Tibial nerve (tissue), 4 donors: Measurements from ENCODE around the gene SDCCAG8. TPM values are rescaled to one million over a fixed set of nuclear protein-coding genes. Genes with fewer than 3 reads are reported as not detected.

Source experiments
- DNase-seq, 2 donors: peaks; one replicate each; pipeline ENCODE4 v3.0.0-alpha.2; 2019; ENCODE audit warnings: low spot score in 2 of 2
- H3K27ac ChIP-seq, 4 donors: fragments of 200-600 bp; sonication (generic) in 3 of 4; one replicate each; pipeline ENCODE4 v1.5.1; 2017 to 2019; ENCODE audit warnings: mild to moderate bottlenecking in 1 of 4
- H3K27me3 ChIP-seq, 2 donors: fragments of 200-600 bp; sonication (generic) in 1 of 2; one replicate each; pipeline versions ENCODE4 v1.5.1 to v1.6.0; 2017 to 2019
- H3K36me3 ChIP-seq, 3 donors: fragments of 200-600 bp; sonication (generic); one replicate each; pipeline ENCODE4 v1.5.1; 2018 to 2019
- H3K4me1 ChIP-seq, 4 donors: fragments of 200-600 bp; sonication (generic) in 3 of 4; one replicate each; pipeline ENCODE4 v1.5.1; 2017 to 2019
- H3K4me3 ChIP-seq, 4 donors: fragments of 200-600 bp; sonication (generic) in 3 of 4; one replicate each; pipeline ENCODE4 v1.5.1; 2017 to 2019; ENCODE audit warnings: mild to moderate bottlenecking in 1 of 4, moderate library complexity in 1 of 4
- H3K9me3 ChIP-seq, 4 donors: fragments of 200-600 bp; sonication (generic) in 3 of 4; one replicate each; pipeline ENCODE4 v1.5.1; 2017 to 2019
- EP300 ChIP-seq, 2 donors: sonication (generic); formaldehyde crosslinking; IDR thresholded peaks; one replicate each; pipeline ENCODE4 v1.6.1; 2017; ENCODE audit warnings: antibody characterized with exemption in 2 of 2, mild to moderate bottlenecking in 1 of 2
- POLR2A ChIP-seq, 2 donors: fragments of 450-650 bp; IDR thresholded peaks; one replicate each; pipeline ENCODE4 v1.6.1; 2017; ENCODE audit warnings: antibody characterized with exemption in 2 of 2, mild to moderate bottlenecking in 2 of 2, moderate library complexity in 2 of 2
- WGBS, 2 donors: methylation state at CpG; one replicate each; pipeline ENCODE4 v1.1.5; 2018; 5-methylcytosine and 5-hydroxymethylcytosine counted together
- total RNA-seq, 4 donors: library from RNA; depleted of rRNA; stranded (reverse); fragments of >200 nt; gene quantifications; one replicate each; pipeline ENCODE4 v1.1.0, GENCODE V29; 2016
- TF ChIP-seq, protein P1 (sequence below), 5 experiments: fragments of 200-600 bp in 3 of 5; fragments of 450-650 bp in 2 of 5; sonication (generic) in 3 of 5; IDR thresholded peaks; one replicate each; pipeline ENCODE4 v1.5.1; 2016 to 2019; ENCODE audit warnings: antibody characterized with exemption in 5 of 5, mild to moderate bottlenecking in 3 of 5, moderate library complexity in 2 of 5

The SDCCAG8 gene
- total RNA-seq, 4 donors from 2014 or later, result 39.0 to 86.5 (median 56.0) TPM

DNA sequence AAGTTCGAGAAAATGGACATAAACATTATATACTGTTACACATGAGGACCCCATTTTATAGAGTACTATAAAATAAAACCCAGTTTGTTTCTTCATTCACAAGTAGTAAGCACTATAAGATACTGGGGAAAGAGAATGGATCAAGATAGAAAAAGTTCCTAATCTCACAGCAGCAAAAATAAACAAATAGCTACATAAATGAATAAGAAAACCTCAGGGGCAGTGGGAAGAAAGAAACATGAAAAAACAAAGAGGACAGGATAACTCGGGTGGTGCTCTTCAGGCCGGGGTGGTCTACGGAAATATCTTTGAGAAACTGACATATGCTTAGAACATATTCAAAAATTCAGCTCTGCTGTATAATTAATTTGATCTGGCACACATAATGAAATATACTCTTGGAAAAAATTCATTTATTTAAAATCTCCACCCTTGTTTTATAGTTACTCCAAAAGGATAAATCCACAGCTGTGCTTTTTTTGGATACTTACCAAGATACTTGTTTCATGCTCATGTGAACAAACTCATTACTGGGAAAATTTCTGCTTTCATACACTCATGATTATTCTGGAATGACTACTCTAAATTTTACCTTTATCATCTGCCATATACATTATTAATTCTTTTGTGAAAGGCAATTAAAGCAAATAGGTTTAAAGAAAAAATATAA is 20.7 kb upstream of the SDCCAG8 start:
- Histone ChIP-seq H3K4me1 (peaks cover 0 to 24% (median 4%) of the 10 kb centered on the region in 4 donors), H3K27ac (peak overlapping the region in 1 of 4 donors; percentile 31), H3K4me3 (no peak overlapping the region), H3K9me3 (peaks cover 0 to 24% (median 11%) of the 10 kb centered on the region in 4 donors), H3K27me3 (no peaks in the 10 kb centered on the region), H3K36me3 (peaks cover 0 to 34% (median 0%) of the 10 kb centered on the region in 3 donors)
- 43 to 48% methylated on average over 4 of the region's 4 CpGs for WGBS, 2 donors
- no peak for TF ChIP-seq EP300 (IDR thresholded peaks at IDR 0.05)
- no peak for TF ChIP-seq POLR2A (IDR thresholded peaks at IDR 0.05)
- TF ChIP-seq, protein P1, sequence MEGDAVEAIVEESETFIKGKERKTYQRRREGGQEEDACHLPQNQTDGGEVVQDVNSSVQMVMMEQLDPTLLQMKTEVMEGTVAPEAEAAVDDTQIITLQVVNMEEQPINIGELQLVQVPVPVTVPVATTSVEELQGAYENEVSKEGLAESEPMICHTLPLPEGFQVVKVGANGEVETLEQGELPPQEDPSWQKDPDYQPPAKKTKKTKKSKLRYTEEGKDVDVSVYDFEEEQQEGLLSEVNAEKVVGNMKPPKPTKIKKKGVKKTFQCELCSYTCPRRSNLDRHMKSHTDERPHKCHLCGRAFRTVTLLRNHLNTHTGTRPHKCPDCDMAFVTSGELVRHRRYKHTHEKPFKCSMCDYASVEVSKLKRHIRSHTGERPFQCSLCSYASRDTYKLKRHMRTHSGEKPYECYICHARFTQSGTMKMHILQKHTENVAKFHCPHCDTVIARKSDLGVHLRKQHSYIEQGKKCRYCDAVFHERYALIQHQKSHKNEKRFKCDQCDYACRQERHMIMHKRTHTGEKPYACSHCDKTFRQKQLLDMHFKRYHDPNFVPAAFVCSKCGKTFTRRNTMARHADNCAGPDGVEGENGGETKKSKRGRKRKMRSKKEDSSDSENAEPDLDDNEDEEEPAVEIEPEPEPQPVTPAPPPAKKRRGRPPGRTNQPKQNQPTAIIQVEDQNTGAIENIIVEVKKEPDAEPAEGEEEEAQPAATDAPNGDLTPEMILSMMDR (IDR thresholded peaks at IDR 0.05), result no peak
- no peak for DNase-seq

DNA sequence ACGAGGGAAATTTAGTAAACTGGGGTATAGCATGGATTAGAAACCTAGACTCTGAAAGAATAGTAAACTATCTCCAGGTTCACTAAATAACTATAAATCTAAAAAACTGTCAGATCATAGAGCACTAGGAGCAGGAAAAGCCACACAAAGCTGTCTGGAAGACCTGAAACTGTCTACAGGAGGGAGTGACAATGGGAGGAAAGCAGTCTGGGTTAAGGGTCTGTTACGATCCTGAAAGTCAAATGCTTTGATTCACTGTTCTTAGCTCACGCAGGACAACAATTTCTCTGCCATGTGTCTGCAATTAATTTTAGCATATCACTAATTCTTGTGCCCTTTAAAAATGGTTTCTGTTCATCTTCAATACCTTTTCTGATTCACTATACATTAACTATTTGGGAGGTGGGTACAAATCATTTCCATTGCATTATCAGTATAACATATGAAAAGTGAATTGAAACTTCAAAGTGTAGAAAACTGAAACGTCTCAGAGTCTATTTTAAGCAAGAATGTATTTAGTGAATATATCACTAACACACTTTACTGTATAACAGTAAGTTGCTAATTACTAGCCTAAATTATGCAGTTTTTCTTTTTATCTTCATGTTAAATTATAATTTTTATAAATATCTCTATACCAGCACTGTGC is 19.1 kb upstream of the SDCCAG8 start:
- Histone ChIP-seq H3K4me1 (peaks cover 0 to 24% (median 4%) of the 10 kb centered on the region in 4 donors), H3K27ac (peak overlapping the region in 1 of 4 donors; percentile 53), H3K36me3 (peaks cover 0 to 25% (median 0%) of the 10 kb centered on the region in 3 donors), H3K9me3 (peaks cover 0 to 8% (median 3%) of the 10 kb centered on the region in 4 donors), H3K4me3 (no peak overlapping the region), H3K27me3 (no peaks in the 10 kb centered on the region)
- DNase-seq, result no peak
- 45 to 52% methylated on average over 4 of the region's 4 CpGs for WGBS, 2 donors
- TF ChIP-seq, protein P1 (IDR thresholded peaks at IDR 0.05), result no peak
- TF ChIP-seq POLR2A (IDR thresholded peaks at IDR 0.05) (no peak), EP300 (IDR thresholded peaks at IDR 0.05) (no peak)

DNA sequence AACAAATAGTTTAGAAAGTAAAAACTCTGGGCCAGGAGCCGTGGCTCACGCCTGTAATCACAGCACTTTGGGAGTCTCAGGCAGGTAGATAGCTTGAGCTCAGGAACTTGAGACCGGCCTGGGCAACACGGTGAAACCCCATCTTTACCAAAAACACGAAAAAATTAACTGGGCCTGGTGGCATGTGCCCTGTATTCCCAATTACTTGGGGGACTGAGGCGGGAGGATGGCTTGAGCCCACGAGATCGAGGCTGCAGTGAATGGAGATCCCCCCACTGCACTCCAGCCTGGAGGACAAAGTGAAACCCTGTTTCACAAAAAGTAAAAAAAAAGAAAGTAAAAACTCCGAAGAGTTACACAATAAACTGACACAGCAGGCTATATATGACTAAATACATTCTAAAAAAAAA is 11.4 kb upstream of the SDCCAG8 start:
- H3K27me3 ChIP-seq, result no peaks in the 10 kb centered on the region
- no peak for DNase-seq
- TF ChIP-seq POLR2A (IDR thresholded peaks at IDR 0.05) (no peak), EP300 (IDR thresholded peaks at IDR 0.05) (no peak)
- TF ChIP-seq, protein P1 (IDR thresholded peaks at IDR 0.05), result no peak
- peak overlapping the region in 1 of 4 donors; percentile 33 for H3K27ac ChIP-seq
- no peaks in the 10 kb centered on the region for H3K9me3 ChIP-seq
- no peak overlapping the region for H3K4me3 ChIP-seq
- peaks cover 0 to 28% (median 4%) of the 10 kb centered on the region in 4 donors for H3K4me1 ChIP-seq
- 62 to 75% methylated on average over 9 of the region's 9 CpGs for WGBS, 2 donors
- H3K36me3 ChIP-seq, result peaks cover 0 to 4% (median 0%) of the 10 kb centered on the region in 3 donors

DNA sequence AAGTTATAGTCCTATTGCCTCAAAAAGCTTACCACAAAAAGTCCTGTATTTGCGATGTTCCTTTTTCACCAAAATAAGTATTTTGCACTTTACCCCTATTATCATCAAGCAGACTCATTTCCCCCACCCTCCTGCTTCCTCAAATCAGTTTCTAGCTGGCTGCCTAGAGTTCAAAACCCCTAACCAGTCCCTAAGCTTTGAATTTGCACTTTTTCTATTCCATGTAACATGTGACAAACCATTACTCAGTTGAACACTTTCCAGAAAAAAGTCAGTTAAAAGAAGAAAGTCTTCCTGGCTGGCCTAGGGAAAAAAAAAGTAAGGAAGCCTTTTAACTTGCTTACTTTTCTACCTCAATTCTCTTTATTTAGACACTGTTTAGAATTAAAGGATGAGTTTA is 8.9 kb upstream of the SDCCAG8 start:
- no peak for DNase-seq
- Histone ChIP-seq H3K4me3 (no peak overlapping the region), H3K27me3 (no peaks in the 10 kb centered on the region), H3K4me1 (peaks cover 0 to 51% (median 13%) of the 10 kb centered on the region in 4 donors), H3K36me3 (no peaks in the 10 kb centered on the region), H3K9me3 (no peaks in the 10 kb centered on the region), H3K27ac (peak overlapping the region in 2 of 4 donors; percentile 51 to 63)
- TF ChIP-seq EP300 (IDR thresholded peaks at IDR 0.05) (peak in 1 of 2 donors; percentile 23), POLR2A (IDR thresholded peaks at IDR 0.05) (no peak)
- 71 to 85% methylated on average over 1 of the region's 1 CpG for WGBS, 2 donors

DNA sequence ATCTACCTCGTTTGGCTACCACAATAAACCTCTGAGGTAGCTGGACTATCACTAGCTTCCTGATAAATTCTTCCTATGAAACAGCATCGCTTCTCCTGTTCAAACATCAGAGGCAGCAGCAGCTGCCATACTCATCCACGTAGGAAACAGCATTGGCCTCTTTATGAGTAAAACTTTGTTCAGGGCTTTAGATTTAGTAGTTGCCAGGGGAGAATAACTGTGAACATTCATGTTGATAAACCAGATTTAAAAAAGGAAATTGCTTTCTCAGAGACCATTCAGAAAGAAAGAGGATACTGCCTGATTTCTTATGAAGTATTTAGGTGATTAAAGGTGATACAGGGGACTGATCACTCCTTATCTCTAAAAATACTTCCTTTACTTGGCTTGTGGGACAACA is 7.9 kb upstream of the SDCCAG8 start:
- no peak for DNase-seq
- H3K4me3 ChIP-seq, result no peak overlapping the region
- TF ChIP-seq EP300 (IDR thresholded peaks at IDR 0.05), result no peak
- no peak for TF ChIP-seq POLR2A (IDR thresholded peaks at IDR 0.05)
- TF ChIP-seq, protein P1 (IDR thresholded peaks at IDR 0.05), result no peak
- no peaks in the 10 kb centered on the region for H3K9me3 ChIP-seq
- 75 to 86% methylated on average over 3 of the region's 3 CpGs for WGBS, 2 donors
- peaks cover 0 to 61% (median 14%) of the 10 kb centered on the region in 4 donors for H3K4me1 ChIP-seq
- no peaks in the 10 kb centered on the region for H3K27me3 ChIP-seq
- no peak overlapping the region for H3K27ac ChIP-seq
- no peaks in the 10 kb centered on the region for H3K36me3 ChIP-seq
